Activated CD8-positive, alpha-beta T cell treated with anti-CD3 and anti-CD28 coated beads for 36 hours (primary cell): ENCODE data around the gene SLC26A6. TPM values are rescaled to one million over a fixed set of nuclear protein-coding genes. Genes with fewer than 3 reads are reported as not detected.

Experiments
- ATAC-seq: fragments of 200-7000 bp; cut with Tn5 transposase; one replicate; pipeline ENCODE4 v1.10.0; 2021; ENCODE audit warnings: mild to moderate bottlenecking, moderate library complexity
- CTCF ChIA-PET: fragments of 350-600 bp; sonication (Branson Sonifier 250); formaldehyde crosslinking; loops from one replicate; lab custom pipeline; 2021; ENCODE audit warnings: antibody characterized with exemption; lab: Charles Lee
- POLR2A ChIA-PET: fragments of 350-600 bp; sonication (Branson Sonifier 250); formaldehyde crosslinking; loops from one replicate; lab custom pipeline; 2021; ENCODE audit warnings: antibody characterized with exemption; lab: Charles Lee
- DNase-seq: peaks from one replicate; pipeline ENCODE4 v3.0.0-alpha.2; 2020
- H3K27ac Mint-ChIP-seq: one replicate; pipeline ENCODE4 v1.8.0; 2021; ENCODE audit warnings: mild to moderate bottlenecking, mixed read lengths
- H3K27me3 Mint-ChIP-seq: one replicate; pipeline ENCODE4 v1.8.0; 2021; ENCODE audit warnings: mixed read lengths
- H3K36me3 Mint-ChIP-seq: one replicate; pipeline ENCODE4 v1.8.0; 2021; ENCODE audit warnings: low read depth, mixed read lengths
- H3K4me1 Mint-ChIP-seq: one replicate; pipeline ENCODE4 v1.8.0; 2021; ENCODE audit warnings: low read depth, mixed read lengths
- H3K4me3 Mint-ChIP-seq: one replicate; pipeline ENCODE4 v1.8.0; 2021; ENCODE audit warnings: mild to moderate bottlenecking, moderate library complexity, mixed read lengths
- H3K9me3 Mint-ChIP-seq: one replicate; pipeline ENCODE4 v1.8.0; 2021; ENCODE audit warnings: mixed read lengths
- CTCF ChIP-seq: fragments of 200-600 bp; IDR thresholded peaks from one replicate; pipeline ENCODE4 v1.8.0; 2022; ENCODE audit warnings: antibody characterized with exemption, mild to moderate bottlenecking
- intact Hi-C: fragments of 100-400 bp; cut with micrococcal nuclease; formaldehyde crosslinking; loops from one replicate; pipeline ENCODE4 v1.10.0; 2022
- total RNA-seq, 2 experiments: library from RNA; stranded (reverse); gene quantifications; one replicate each; pipeline ENCODE4 v1.2.3, GENCODE V29; 2021

The SLC26A6 gene
- total RNA-seq, 2 experiments from 2014 or later: 41.3 to 45.0 TPM

DNA sequence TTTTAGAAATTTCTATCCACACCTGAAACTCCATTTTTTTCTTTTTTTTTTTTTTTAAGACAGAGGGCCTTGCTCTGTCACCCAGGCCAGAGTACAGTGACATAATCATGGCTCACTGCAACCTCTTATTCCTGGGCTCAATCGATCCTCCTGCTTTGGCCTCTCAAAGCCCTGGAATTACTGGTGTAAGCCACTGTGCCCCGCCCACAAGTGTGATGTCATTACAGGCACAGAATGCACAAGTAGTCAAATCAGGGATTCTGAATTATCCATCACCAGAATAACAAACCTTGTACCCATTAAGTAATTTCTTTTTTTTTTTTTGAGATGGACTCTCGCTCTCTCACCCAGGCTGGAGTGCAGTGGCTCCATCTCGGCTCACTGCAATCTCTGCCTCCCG lies 27.7 kb downstream of the SLC26A6 start:
- Mint-ChIP-seq H3K27ac (no peak overlapping the region), H3K27me3 (no peaks in the 10 kb centered on the region), H3K36me3 (peaks cover 42% of the 10 kb centered on the region), H3K9me3 (no peaks in the 10 kb centered on the region), H3K4me3 (no peak overlapping the region), H3K4me1 (peaks cover 13% of the 10 kb centered on the region)
- intact Hi-C loops: no loop called here
- CTCF ChIA-PET: interaction anchor here (0.8 to 1.0 kb wide), 2 partner anchors 28 to 58 kb away, joined by 3 to 4 read pairs; partner anchors contain the start of gene SLC26A6
- no peak for ATAC-seq
- POLR2A ChIA-PET: no interaction called here
- no peak for TF ChIP-seq CTCF
- peak; percentile 52 for DNase-seq

DNA sequence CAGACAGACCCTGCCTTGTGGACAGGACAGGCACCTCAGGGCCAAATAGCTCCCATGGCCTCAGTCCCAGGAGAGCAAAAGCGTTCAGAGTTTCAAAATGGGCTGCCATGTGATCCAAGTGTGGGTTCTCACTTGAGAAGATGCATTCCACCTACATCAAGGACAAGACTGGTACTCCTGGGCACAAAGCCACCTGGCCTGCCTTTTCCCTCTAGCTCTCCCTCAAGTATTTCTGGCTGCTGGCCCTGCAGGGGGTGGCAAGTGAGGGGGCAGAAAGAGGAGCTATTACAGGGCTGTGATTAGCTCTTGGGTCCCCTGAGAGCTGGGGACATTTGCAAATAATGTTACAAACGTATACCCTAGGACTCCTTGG lies 33.7 kb downstream of the SLC26A6 start:
- CTCF ChIA-PET: no interaction called here
- Mint-ChIP-seq H3K4me3 (no peak overlapping the region), H3K36me3 (peaks cover 44% of the 10 kb centered on the region), H3K27me3 (no peaks in the 10 kb centered on the region), H3K27ac (no peak overlapping the region), H3K9me3 (no peaks in the 10 kb centered on the region), H3K4me1 (peaks cover under 1% of the 10 kb centered on the region)
- no peak for DNase-seq
- no peak for TF ChIP-seq CTCF
- intact Hi-C loops: no loop called here
- POLR2A ChIA-PET: interaction anchor here (1.1 to 1.2 kb wide), 2 partner anchors 42 to 145 kb away, joined by 3 to 4 read pairs; no protein-coding TSS in a partner anchor
- ATAC-seq: no peak

DNA sequence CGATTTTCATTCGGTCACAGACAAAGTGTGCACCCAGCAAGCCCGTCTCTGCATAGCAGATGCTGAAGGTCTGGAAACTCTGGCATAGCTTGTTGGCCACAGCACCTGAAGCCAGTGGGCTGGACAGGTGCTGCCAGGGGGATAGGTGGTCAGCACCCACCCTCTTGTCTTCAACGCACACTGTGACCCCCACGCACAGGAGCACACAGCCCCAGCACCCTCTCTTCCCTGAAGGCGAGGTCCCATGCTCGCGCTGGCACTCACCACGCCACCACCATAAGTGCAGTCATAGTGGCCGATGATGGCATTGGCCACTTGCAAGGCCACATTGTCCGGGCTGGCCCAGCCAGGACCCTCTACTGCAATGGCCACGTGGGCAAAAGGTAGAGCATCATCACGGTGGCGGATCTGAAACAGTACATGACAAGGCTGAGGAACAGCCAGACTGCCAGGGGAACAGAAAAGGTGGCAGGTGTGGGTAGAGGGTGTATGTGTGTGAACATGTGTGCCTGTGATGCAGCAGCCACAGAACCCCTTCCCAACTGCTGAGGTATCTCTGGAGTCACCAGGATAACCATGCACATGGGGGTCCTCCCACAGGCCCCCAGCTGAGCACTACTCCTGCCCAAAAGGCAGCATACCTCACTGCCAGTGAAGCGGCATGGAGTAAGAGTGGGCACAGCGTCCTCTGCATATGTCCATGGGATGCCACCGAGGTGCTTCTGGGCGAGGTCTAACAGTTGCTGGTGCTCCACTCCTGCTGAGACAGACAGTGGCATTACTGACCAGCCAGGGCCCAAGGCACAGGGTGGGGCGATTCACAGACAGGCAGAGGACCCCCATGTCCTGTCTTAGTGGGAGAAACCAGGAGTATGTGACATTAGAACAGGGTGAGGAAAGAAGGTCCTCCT lies 34.3 kb downstream of the SLC26A6 start:
- Mint-ChIP-seq H3K36me3 (peaks cover 42% of the 10 kb centered on the region), H3K27ac (no peak overlapping the region), H3K4me3 (no peak overlapping the region), H3K9me3 (no peaks in the 10 kb centered on the region), H3K4me1 (no peaks in the 10 kb centered on the region), H3K27me3 (no peaks in the 10 kb centered on the region)
- intact Hi-C loops: no loop called here
- DNase-seq (no peak), ATAC-seq (no peak)
- ChIA-PET POLR2A (interaction anchor here (1.1 kb wide), 1 partner anchor 144 kb away, joined by 4 read pairs; no protein-coding TSS in a partner anchor), CTCF (no interaction called here)
- TF ChIP-seq CTCF: no peak

- intact Hi-C loops: no loop called here
- ATAC-seq: no peak
- H3K27me3 Mint-ChIP-seq: peaks cover 2% of the 10 kb centered on the region
- no peaks in the 10 kb centered on the region for H3K9me3 Mint-ChIP-seq
- CTCF ChIA-PET: no interaction called here
- H3K27ac Mint-ChIP-seq: no peak overlapping the region
- peaks cover 33% of the 10 kb centered on the region for H3K36me3 Mint-ChIP-seq
- TF ChIP-seq CTCF: no peak
- H3K4me3 Mint-ChIP-seq: no peak overlapping the region
- POLR2A ChIA-PET: no interaction called here
- DNase-seq: no peak
- no peaks in the 10 kb centered on the region for H3K4me1 Mint-ChIP-seq
These were observed 35.6 kb downstream of the SLC26A6 start for GRCh38 chr3:48599509-48600285.
